Esophagus squamous epithelium (tissue), 4 donors: Measurements from ENCODE around the gene USP35.

Source experiments
- CTCF ChIP-seq, 6 experiments: fragments of 450-650 bp in 4 of 6; fragments of 200-600 bp in 2 of 6; sonication (generic) in 2 of 6; IDR thresholded peaks; one replicate each; pipeline ENCODE4 v1.5.1; 2016 to 2019; ENCODE audit warnings: antibody characterized with exemption in 6 of 6, mild to moderate bottlenecking in 4 of 6, moderate library complexity in 4 of 6
- POLR2A ChIP-seq, 4 donors: fragments of 450-650 bp; IDR thresholded peaks; one replicate each; pipeline ENCODE4 v1.6.1; 2017; ENCODE audit warnings: antibody characterized with exemption in 4 of 4, mild to moderate bottlenecking in 4 of 4, moderate library complexity in 3 of 4

GRCh38 chr11:78180751-78181150 lies 8.0 kb upstream of the USP35 start:
- no peak for TF ChIP-seq CTCF (IDR thresholded peaks at IDR 0.05)
- TF ChIP-seq POLR2A (IDR thresholded peaks at IDR 0.05), result no peak
